ENCODE results near the gene ADGRB3.

Gene ADGRB3

GRCh38 chr6:69305456-69305855, 670.4 kb downstream of the ADGRB3 start:
- Histone ChIP-seq H3K36me3 (ENCODE audit: control insufficient read depth, insufficient read depth, low read length) (no peaks in the 10 kb centered on the region), H3K9ac (no peak overlapping the region), H3K79me2 (no peaks in the 10 kb centered on the region), H3K27ac (no peak overlapping the region), H3K4me3 (ENCODE audit: low read depth, low read length) (no peak overlapping the region), H2AFZ (no peak overlapping the region), H3K27me3 (ENCODE audit: control insufficient read depth, insufficient read depth, low read length) (no peaks in the 10 kb centered on the region), H3K4me2 (ENCODE audit: low read length) (no peak overlapping the region), H3K4me1 (no peaks in the 10 kb centered on the region), H3K9me3 (ENCODE audit: control insufficient read depth, low read length) (no peaks in the 10 kb centered on the region)
- no peak for TF ChIP-seq CTCF (IDR thresholded peaks at IDR 0.05)

- Histone ChIP-seq H3K4me3 (ENCODE audit: low read depth, low read length) (no peak overlapping the region), H3K36me3 (ENCODE audit: control insufficient read depth, insufficient read depth, low read length) (no peaks in the 10 kb centered on the region), H3K27me3 (ENCODE audit: control insufficient read depth, insufficient read depth, low read length) (no peaks in the 10 kb centered on the region), H3K27ac (no peak overlapping the region), H2AFZ (no peak overlapping the region), H3K4me2 (ENCODE audit: low read length) (no peak overlapping the region), H3K79me2 (no peaks in the 10 kb centered on the region), H3K9me3 (ENCODE audit: control insufficient read depth, low read length) (no peaks in the 10 kb centered on the region), H3K4me1 (no peaks in the 10 kb centered on the region), H3K9ac (no peak overlapping the region)
- TF ChIP-seq CTCF (IDR thresholded peaks at IDR 0.05), result no peak
Observed at GRCh38 chr6:69308584-69308983, 673.5 kb downstream of the ADGRB3 start.

- H3K4me3 ChIP-seq (ENCODE audit: low read depth, low read length), result no peak overlapping the region
- H3K4me2 ChIP-seq (ENCODE audit: low read length), result no peak overlapping the region
- TF ChIP-seq CTCF (IDR thresholded peaks at IDR 0.05), result no peak
- H3K9ac ChIP-seq, result no peak overlapping the region
- H3K79me2 ChIP-seq, result no peaks in the 10 kb centered on the region
- no peak overlapping the region for H2AFZ ChIP-seq
- no peaks in the 10 kb centered on the region for H3K27me3 ChIP-seq (ENCODE audit: control insufficient read depth, insufficient read depth, low read length)
- H3K4me1 ChIP-seq, result no peaks in the 10 kb centered on the region
- H3K27ac ChIP-seq, result no peak overlapping the region
- H3K9me3 ChIP-seq (ENCODE audit: control insufficient read depth, low read length), result no peaks in the 10 kb centered on the region
- no peaks in the 10 kb centered on the region for H3K36me3 ChIP-seq (ENCODE audit: control insufficient read depth, insufficient read depth, low read length)
Observed at GRCh38 chr6:69311888-69312287, 676.8 kb downstream of the ADGRB3 start.

GRCh38 chr6:69314001-69314400, 678.9 kb downstream of the ADGRB3 start:
- H3K4me3 ChIP-seq (ENCODE audit: low read depth, low read length), result no peak overlapping the region
- no peak overlapping the region for H3K4me2 ChIP-seq (ENCODE audit: low read length)
- no peak overlapping the region for H3K9ac ChIP-seq
- H3K27me3 ChIP-seq (ENCODE audit: control insufficient read depth, insufficient read depth, low read length), result no peaks in the 10 kb centered on the region
- no peaks in the 10 kb centered on the region for H3K9me3 ChIP-seq (ENCODE audit: control insufficient read depth, low read length)
- no peak overlapping the region for H3K27ac ChIP-seq
- no peak overlapping the region for H2AFZ ChIP-seq
- no peaks in the 10 kb centered on the region for H3K79me2 ChIP-seq
- TF ChIP-seq CTCF (IDR thresholded peaks at IDR 0.05), result no peak
- H3K4me1 ChIP-seq, result no peaks in the 10 kb centered on the region
- no peaks in the 10 kb centered on the region for H3K36me3 ChIP-seq (ENCODE audit: control insufficient read depth, insufficient read depth, low read length)

- Histone ChIP-seq H3K4me3 (ENCODE audit: low read depth, low read length) (no peak overlapping the region), H2AFZ (no peak overlapping the region), H3K27ac (no peak overlapping the region), H3K4me1 (no peaks in the 10 kb centered on the region), H3K9me3 (ENCODE audit: control insufficient read depth, low read length) (no peaks in the 10 kb centered on the region), H3K79me2 (no peaks in the 10 kb centered on the region), H3K9ac (no peak overlapping the region), H3K27me3 (ENCODE audit: control insufficient read depth, insufficient read depth, low read length) (no peaks in the 10 kb centered on the region), H3K36me3 (ENCODE audit: control insufficient read depth, insufficient read depth, low read length) (no peaks in the 10 kb centered on the region), H3K4me2 (ENCODE audit: low read length) (no peak overlapping the region)
- no peak for TF ChIP-seq CTCF (IDR thresholded peaks at IDR 0.05)
Observed at GRCh38 chr6:69314531-69314930, 679.4 kb downstream of the ADGRB3 start.
